HT-29 (cell line): Measurements from ENCODE around the gene CHRNA1. TPM values are rescaled to one million over a fixed set of nuclear protein-coding genes. Genes with fewer than 3 reads are reported as not detected.
A peak's percentile ranks its signal among the peaks of the same experiment; 100 is the strongest.

Source experiments
- DNase-seq: peaks from one replicate; pipeline ENCODE4 v3.0.0-alpha.2; 2015; ENCODE audit warnings: low spot score
- total RNA-seq: library from RNA; depleted of rRNA; stranded (reverse); fragments of >200 nt; shearing (Covaris generic); gene quantifications from 2 replicates; pipeline ENCODE4 v1.2.3, GENCODE V29; 2014

CHRNA1 gene
- total RNA-seq, 1 experiment from 2014 or later, result not detected

GRCh38 chr2:174761837-174762236, 2.4 kb downstream of the CHRNA1 start:
- no peak for DNase-seq

DNA sequence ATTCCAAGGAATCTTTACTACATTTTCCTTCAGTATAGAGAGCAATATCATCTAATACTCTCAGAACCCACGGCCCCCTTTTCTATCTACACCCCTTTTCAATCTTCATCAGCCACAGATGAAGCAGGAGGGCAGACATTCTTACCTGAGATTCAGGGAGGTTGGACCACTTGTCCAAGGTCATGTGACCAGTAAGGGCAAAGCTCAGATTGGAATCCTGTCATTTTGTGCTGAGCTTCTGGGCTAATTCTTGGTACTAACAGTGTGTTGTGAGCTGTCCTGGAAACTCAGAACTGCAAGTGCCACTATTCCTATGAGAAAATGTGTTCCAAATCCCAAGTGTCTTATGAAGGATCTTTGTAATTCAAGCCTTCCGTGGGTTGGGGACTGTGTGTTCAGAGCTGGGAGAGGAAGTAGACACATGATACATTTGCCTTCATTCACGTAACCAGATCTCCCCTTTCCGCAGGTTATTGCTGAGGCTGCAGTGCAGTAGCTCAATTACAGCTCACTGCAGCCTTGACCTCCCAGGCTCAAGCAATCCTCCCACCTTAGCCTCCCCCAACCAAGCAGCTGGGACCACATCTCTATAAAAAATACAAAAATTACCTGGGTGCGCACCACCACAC, 3.3 kb downstream of the CHRNA1 start:
- DNase-seq, result no peak

DNA sequence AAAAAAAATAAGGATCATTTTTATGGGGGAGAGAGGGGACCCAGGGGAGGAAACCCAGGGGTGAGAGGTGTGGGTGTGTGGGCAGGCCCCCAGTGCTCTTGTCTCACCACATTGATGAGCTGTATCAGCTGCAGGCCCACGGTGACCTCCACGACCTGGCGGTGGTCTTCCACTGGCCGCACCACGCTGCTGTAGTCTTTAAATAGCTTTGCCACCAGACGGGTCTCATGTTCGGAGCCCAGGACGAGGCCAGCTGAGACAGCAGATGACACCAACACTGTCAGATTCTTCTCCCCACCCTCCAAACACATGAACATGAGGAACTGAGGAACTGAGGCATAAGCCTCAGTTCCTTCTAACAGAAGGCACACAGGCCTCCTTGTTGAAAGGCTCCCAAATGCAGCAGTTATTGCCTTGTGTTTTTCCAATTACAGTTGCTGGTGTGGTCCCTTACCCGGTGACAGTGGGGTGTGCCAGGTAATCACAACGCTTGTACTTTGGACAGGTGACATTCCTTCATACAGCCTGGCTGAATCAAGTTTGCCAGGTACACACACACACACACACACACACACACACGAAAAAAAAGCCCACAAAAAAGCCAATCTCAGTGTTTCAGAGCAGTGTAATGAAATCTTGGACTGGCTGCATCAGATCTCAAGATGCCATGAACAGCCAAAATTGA, 4.7 kb downstream of the CHRNA1 start:
- no peak for DNase-seq

DNA sequence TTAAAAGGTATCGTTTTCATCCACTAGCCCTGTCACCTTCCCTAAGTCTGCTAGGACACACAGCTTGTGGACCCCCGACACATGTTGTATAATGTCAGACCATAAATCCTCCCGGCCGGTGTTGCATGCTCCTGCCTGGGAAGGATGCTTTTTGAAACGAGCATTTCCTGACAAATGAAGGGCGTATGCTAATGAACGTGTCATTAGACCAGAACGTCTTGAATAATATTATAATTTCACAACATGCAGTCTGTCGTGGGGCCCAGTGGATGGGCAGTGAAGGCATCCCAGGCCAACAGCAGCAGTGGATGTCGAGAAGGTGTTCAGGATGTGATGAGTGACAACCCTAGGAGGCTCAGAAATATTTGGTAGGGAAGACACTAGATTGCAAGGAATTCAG, 7.5 kb downstream of the CHRNA1 start:
- no peak for DNase-seq

GRCh38 chr2:174753038-174753633, 11.1 kb downstream of the CHRNA1 start:
- no peak for DNase-seq

GRCh38 chr2:174752403-174753037, 11.8 kb downstream of the CHRNA1 start:
- no peak for DNase-seq

DNA sequence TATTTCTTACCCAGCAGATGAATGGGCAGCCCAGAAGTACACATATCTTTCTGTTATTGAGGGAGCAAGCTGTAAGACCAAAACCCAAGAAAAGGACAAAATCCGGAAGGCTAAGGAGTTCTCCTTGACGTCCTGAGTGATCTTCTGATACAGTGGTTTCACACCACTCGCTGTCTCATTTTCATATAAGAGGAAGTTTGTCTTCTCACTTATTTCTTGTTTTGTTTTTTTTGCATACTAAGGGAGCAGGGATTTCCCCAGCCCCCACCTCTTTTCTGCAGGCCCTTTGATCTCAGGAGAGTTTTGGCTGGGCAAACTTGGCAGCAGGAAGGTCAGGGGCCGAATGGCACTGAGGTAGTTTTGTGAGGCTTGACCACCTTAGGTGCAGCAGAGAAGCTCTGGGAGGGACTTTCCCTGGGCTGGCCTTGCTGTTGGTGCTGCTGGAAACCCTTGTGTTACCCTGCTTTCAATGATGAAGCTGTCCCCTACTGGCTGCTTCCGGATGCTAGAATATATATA, 13.3 kb downstream of the CHRNA1 start:
- no peak for DNase-seq

DNA sequence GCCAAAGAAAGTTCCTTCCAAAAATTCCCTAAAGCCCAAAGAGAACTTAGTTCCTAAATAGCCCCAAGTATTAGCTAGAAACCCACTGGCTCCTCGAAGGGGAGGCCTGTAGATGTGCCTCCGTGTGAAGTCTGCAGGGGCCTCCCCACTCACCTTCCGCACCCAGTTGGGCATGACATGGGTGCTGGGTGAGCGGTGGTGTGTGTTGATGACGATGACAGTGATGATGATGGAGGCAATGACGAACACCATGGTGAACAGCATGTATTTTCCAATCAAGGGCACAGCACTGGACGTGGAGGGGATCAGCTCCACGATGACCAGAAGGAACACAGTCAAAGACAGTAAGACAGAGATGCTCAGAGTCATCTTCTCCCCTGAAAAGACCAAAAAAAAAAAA, 14.5 kb downstream of the CHRNA1 start:
- no peak for DNase-seq

DNA sequence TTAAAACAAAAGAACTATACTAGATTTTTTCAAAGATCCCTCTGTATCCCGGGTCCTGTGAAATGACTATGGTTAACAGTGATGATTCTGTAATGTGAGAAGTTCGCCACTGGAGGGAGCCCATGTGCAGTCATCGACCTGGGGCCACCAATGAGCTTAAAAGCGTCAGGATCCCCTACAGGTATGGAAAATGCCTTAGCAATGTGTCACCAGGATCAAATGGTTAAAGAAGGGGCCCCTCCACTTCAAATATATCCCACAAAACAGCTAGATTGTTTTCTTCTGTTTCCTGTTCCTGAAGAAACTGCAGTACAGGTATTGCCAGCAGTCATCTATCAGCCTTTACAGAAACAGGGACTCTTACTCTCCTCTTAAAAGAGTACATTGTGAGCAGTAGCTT, 15.3 kb downstream of the CHRNA1 start:
- peak; percentile 88 for DNase-seq

DNA sequence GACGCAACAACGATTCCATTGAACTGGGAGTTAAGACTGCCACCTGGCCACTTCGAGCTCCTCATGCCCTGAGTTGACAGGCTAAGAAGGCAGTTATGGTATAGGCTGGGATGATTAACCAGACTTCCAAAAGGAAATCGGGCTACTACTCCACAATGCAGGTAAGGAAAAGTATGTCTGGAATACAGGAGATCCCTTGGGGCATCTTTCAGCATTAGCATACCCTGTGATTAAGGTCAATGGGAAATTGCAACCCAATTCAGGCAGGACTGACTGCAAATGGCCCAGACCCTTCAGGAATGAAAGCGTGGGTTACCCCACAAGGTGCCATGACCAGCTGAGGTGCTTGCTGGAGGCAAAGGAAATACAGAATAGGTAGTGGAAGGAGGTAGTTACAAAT, 19.1 kb downstream of the CHRNA1 start:
- no peak for DNase-seq

DNA sequence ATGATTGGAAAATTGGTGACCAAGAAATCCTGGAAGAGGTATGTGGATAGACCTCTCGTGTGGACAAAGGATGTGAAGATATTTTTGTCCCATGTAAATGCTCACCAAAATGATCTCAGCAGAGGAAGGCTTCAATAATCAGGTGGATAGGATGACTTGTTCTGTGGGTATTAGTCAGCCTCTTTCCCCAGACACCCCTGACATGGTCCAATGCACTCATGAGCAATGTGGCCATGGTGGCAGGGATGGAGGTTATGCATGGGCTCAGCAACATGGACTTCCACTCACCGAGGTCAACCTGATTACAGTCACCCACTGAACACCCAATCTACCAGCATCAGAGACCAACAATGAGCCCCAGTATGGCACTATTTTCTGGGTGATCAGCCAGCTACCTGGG, 20.2 kb downstream of the CHRNA1 start:
- DNase-seq, result no peak

DNA sequence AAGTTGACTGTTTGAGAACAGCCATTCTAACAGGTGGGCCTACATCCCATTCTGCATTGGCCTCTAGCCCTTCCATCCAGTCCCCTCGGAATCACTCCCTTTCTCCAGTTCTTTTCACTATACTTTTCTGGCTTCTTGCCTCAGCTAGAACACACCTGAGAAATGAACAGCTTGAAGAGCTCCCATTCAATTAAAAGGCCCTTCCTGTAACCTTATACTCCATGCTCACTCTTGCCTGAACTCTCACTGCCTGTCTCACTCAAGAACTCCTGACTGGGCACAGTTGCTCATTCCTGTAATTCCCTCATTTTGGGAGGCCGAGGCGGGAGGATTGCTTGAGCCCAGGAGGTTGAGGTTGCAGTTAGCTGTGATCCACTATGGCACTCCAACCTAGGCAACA, 23.6 kb downstream of the CHRNA1 start:
- DNase-seq, result no peak

GRCh38 chr2:174738841-174739240, 25.4 kb downstream of the CHRNA1 start:
- DNase-seq, result no peak

DNA sequence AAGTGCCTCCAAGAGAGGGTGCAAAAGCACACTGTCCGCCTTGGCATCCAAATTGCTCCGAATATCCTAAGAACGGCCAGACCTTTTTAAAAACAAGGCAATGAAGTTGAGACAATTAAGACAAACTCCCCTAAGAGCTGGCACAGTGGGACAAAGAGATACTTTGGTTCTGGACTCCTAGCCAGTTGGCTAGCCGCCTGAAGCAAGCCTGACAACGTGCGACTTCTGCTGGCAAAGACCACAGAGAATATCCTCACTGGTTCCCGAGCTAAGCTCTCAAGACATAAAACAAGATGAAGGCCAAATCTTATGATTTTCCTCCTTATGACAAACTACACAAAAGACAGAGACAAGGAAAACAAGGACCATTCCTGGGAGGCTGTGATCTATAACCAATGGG, 32.7 kb downstream of the CHRNA1 start:
- no peak for DNase-seq

GRCh38 chr2:174730698-174731018, 33.6 kb downstream of the CHRNA1 start:
- no peak for DNase-seq

- no peak for DNase-seq
Observed at GRCh38 chr2:174729797-174730697, 34.2 kb downstream of the CHRNA1 start.

DNA sequence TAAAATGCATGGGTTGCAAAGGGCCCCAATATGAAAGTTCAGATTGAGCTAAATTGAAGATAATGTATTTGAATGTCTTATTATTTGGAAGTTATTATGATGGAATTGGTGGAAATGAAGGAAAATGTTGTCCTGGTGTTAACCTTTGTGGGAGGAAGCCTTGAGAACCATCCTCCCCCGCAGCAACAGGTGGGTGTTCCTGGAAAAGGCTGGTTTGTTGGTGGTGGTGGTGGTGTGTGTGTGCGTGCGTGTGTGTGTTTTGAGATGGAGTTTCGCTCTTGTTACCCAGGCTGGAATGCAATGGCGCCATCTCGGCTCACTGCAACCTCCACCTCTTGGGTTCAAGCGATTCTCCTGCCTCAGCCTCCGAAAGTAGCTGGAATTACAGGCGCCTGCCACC, 36.2 kb downstream of the CHRNA1 start:
- DNase-seq, result no peak

DNA sequence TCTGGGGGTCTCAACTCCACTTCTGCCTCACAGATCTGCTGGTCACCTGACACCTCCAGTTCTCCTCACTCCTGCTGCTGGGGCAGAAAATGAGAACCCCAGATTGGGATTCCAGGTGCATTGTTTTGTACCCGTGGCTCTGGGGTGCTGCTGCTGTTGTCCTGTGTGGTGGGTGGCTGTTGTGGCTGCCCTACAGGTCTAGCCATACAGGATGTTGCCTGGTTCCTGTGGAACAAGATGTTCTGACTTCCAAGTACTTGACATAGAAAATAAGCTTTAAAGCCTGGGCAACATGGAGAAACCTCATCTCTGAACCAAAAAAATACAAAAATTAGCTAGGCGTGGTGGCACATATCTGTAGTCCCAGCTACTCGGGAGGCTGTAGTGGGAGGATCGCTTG, 38.1 kb downstream of the CHRNA1 start:
- DNase-seq, result no peak

DNA sequence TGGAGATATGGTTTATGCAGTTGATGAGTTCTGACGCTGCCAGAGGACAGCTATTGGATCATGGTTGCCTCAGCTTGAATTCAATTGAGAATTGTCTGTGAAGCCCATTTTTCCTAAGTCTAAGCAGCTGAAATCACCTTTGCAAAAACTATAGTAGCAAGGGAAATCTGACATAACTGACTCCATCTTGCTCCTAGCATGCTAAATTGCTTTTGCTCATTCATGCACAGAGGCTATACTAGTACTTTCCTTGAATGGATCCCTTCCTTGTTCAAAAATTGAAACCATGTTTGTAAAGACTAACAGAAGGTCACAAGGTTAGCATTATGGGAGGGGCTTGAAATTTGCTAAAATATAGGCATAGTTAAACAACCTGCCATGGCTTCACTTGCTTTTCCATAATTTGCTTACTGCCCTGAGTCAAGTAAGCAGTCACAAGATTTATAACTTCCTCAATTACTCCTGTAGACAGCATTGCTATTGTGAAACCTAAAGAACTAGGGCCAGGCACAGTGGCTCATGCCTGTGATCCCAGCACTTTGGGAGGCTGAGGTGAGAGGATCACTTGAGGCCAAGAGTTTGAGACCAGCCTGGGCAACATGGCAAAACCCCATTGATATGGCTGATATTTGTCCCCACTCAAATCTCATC, 41.2 kb downstream of the CHRNA1 start:
- no peak for DNase-seq

GRCh38 chr2:174719016-174719415, 45.3 kb downstream of the CHRNA1 start:
- DNase-seq, result no peak

- no peak for DNase-seq
Observed at GRCh38 chr2:174718591-174718990, 45.7 kb downstream of the CHRNA1 start.
